Ovary (tissue), 3 donors: ENCODE results near the gene C12orf57.

ENCODE experiments used
- EP300 ChIP-seq: sonication (generic); formaldehyde crosslinking; IDR thresholded peaks from one replicate; pipeline ENCODE4 v1.6.1; 2017; ENCODE audit warnings: antibody characterized with exemption
- POLR2A ChIP-seq: fragments of 450-650 bp; IDR thresholded peaks from one replicate; pipeline ENCODE4 v1.6.1; 2017; ENCODE audit warnings: antibody characterized with exemption, mild to moderate bottlenecking, moderate library complexity
- TF ChIP-seq, protein P1 (sequence below), 3 donors: fragments of 450-650 bp in 2 of 3; fragments of 200-600 bp in 1 of 3; IDR thresholded peaks; one replicate each; pipeline versions ENCODE4 v1.5.1 to v1.8.0; 2016 to 2022; ENCODE audit warnings: antibody characterized with exemption in 3 of 3, mild to moderate bottlenecking in 1 of 3
- donor health status: DM: no; HTN: no; CAD: no.

DNA sequence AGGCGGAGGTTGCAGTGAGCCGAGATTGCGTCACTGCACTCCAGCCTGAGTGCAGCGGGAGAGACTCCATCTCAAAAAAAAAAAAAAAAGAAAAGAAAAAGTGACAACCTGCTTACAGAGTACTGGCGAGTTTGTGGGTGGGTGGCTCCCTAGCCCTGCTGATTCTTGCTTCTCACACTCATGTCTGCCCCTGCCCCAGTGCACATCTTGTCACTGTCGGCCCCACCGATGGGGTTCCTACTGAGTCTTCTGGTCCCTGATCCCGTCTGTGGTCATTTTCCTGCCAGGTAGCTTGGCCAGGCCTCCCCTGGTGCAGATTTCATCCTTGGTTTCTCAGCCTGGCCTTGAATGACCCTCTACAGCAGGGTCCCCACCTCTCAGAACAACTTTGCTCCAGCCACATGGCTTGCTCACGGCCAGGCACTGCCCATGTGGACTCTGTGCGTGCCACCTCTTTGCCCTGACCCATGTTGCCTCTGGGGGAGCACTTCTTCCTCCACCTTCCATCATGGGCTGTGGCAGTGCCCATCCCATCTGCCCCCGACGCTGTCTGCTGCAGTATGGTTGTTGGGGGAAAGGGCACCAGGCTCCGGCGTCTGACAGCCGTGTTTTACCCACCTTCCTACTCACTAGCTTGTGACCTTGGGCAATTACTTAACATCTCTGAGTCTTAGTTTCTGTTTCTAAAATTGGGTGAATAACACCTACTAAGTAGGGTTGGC, 5.2 kb downstream of the C12orf57 start:
- TF ChIP-seq, protein P1, sequence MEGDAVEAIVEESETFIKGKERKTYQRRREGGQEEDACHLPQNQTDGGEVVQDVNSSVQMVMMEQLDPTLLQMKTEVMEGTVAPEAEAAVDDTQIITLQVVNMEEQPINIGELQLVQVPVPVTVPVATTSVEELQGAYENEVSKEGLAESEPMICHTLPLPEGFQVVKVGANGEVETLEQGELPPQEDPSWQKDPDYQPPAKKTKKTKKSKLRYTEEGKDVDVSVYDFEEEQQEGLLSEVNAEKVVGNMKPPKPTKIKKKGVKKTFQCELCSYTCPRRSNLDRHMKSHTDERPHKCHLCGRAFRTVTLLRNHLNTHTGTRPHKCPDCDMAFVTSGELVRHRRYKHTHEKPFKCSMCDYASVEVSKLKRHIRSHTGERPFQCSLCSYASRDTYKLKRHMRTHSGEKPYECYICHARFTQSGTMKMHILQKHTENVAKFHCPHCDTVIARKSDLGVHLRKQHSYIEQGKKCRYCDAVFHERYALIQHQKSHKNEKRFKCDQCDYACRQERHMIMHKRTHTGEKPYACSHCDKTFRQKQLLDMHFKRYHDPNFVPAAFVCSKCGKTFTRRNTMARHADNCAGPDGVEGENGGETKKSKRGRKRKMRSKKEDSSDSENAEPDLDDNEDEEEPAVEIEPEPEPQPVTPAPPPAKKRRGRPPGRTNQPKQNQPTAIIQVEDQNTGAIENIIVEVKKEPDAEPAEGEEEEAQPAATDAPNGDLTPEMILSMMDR (IDR thresholded peaks at IDR 0.05): no peak
- TF ChIP-seq POLR2A: no peak
- no peak for TF ChIP-seq EP300
